Hematopoietic multipotent progenitor cell treated with erythropoietin and hydrocortisone succinate and interleukin-3 and kit ligand, for 6 days (in vitro differentiated cells): Measurements from ENCODE around the gene DDX17.
"Not testable (repeated sequence)": the region's sequence is repeated elsewhere in the genome, so short reads cannot be mapped to it uniquely, and the experiment has no call there.

ENCODE experiments used
- DNase-seq: peaks from one replicate; pipeline ENCODE4 v3.0.0-alpha.2; 2015

Gene DDX17

GRCh38 chr22:38491707-38492348 is 14.3 kb downstream of the DDX17 start:
- no peak for DNase-seq

- DNase-seq = peak; percentile 59
These were observed 15.2 kb downstream of the DDX17 start for GRCh38 chr22:38490915-38491314.

GRCh38 chr22:38490475-38490874 is 15.6 kb downstream of the DDX17 start:
- peak; percentile 40 for DNase-seq

GRCh38 chr22:38489561-38490145 is 16.5 kb downstream of the DDX17 start:
- no peak for DNase-seq

GRCh38 chr22:38489142-38489541 is 17.0 kb downstream of the DDX17 start:
- DNase-seq = no peak

- DNase-seq = no peak
These were observed 18.2 kb downstream of the DDX17 start for GRCh38 chr22:38487946-38488345.

- no peak for DNase-seq
These were observed 20.3 kb downstream of the DDX17 start for GRCh38 chr22:38485783-38486182.

- DNase-seq = no peak
These were observed 21.9 kb downstream of the DDX17 start for GRCh38 chr22:38484244-38484643.

GRCh38 chr22:38482662-38483308 is 23.3 kb downstream of the DDX17 start:
- DNase-seq = no peak

GRCh38 chr22:38481871-38482332 is 24.2 kb downstream of the DDX17 start:
- no peak for DNase-seq

- DNase-seq = no peak
These were observed 24.8 kb downstream of the DDX17 start for GRCh38 chr22:38481162-38481870.

- no peak for DNase-seq
These were observed 26.8 kb downstream of the DDX17 start for GRCh38 chr22:38479096-38479837.

GRCh38 chr22:38477585-38477984 is 28.5 kb downstream of the DDX17 start:
- no peak for DNase-seq

- DNase-seq = no peak
These were observed 32.0 kb downstream of the DDX17 start for GRCh38 chr22:38474003-38474607.

GRCh38 chr22:38471237-38471636 is 34.9 kb downstream of the DDX17 start:
- no peak for DNase-seq

- not testable (repeated sequence) for DNase-seq
These were observed 35.9 kb downstream of the DDX17 start for GRCh38 chr22:38470179-38470578.

- DNase-seq = no peak
These were observed 36.8 kb downstream of the DDX17 start for GRCh38 chr22:38469306-38469781.

- no peak for DNase-seq
These were observed 37.4 kb downstream of the DDX17 start for GRCh38 chr22:38468443-38469305.

- DNase-seq = peak; percentile 71
These were observed 38.1 kb downstream of the DDX17 start, which contains the start of gene KDELR3 for GRCh38 chr22:38467904-38468442. TSS of gene KDELR3 (plus strand) at chr22:38468096. CDS start at chr22:38468234, 138 bp downstream.

GRCh38 chr22:38467438-38467903 is 38.6 kb downstream of the DDX17 start:
- DNase-seq = no peak
